ENCODE results near the gene CIITA.
"Not testable (repeated sequence)": the region's sequence is repeated elsewhere in the genome, so short reads cannot be mapped to it uniquely, and the experiment has no call there.

The CIITA gene

GRCh38 chr16:10964891-10965326 is 87.9 kb downstream of the CIITA start:
- no peak for DNase-seq

GRCh38 chr16:10965440-10966061 is 88.5 kb downstream of the CIITA start:
- no peak for DNase-seq

DNA sequence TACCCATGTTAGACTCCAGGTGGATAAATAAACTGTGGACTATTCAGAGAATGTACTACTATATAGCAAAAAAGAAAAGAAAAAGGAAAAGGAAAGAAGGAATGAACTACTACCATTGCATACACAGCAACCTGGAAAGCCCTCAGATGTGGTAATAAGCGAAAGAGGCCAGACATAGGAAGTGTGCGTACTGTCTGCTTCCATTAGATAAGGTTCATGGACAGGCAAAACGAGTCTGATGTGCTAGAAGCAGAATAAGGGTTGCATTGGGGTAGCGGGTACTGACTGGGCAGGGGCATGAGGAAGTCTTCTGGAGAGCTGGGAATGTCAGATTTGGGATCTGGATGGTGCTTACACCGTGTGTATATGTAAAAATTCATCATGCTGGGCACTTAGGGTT is 89.1 kb downstream of the CIITA start:
- no peak for DNase-seq

GRCh38 chr16:10966559-10966958 is 89.6 kb downstream of the CIITA start:
- DNase-seq: not testable (repeated sequence)

- DNase-seq: no peak
These were observed 91.0 kb downstream of the CIITA start for GRCh38 chr16:10967986-10968385.

DNA sequence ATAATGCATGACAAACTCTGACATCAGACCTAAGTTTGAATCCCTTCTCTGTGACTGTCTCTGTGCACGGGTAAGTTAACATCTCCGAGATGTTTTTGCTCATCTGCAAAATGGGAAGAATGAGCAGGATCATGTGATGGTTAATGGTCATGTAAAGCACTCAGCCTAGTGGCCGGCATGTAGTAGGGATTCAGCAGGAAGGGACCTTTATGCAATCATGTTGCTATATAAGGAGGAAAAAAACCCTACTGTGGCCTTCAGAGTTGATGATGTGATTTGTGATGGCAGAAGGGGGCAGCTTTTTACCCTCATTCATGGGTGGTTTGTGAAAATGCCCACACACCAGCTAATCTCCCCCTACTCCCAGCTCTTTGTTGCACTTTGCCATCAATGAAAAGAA is 91.5 kb downstream of the CIITA start:
- DNase-seq: no peak

DNA sequence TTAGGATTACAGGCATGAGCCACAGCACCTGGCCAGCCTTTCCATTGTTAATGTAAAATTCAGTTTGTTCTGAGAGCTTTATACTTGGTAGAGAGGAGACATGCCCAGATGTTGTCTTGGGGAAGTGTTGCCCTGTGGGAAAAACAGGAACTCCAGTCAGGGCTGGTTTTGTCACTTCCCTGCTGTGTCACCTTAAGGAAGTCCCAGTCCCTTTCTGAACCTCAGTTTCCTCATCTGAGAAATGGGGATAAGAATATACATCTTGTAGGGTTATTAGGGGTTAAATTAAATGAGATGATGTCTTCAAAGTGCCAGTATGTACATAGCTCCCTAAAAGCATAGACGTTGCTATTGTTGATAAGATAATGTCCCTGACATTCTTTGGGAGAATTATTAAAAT is 92.6 kb downstream of the CIITA start:
- DNase-seq: no peak

- no peak for DNase-seq
These were observed 93.1 kb downstream of the CIITA start for GRCh38 chr16:10970065-10970464.

- DNase-seq: peak; percentile 64
These were observed 94.6 kb downstream of the CIITA start for GRCh38 chr16:10971560-10971961.

GRCh38 chr16:10972108-10972818 is 95.3 kb downstream of the CIITA start:
- DNase-seq: no peak

DNA sequence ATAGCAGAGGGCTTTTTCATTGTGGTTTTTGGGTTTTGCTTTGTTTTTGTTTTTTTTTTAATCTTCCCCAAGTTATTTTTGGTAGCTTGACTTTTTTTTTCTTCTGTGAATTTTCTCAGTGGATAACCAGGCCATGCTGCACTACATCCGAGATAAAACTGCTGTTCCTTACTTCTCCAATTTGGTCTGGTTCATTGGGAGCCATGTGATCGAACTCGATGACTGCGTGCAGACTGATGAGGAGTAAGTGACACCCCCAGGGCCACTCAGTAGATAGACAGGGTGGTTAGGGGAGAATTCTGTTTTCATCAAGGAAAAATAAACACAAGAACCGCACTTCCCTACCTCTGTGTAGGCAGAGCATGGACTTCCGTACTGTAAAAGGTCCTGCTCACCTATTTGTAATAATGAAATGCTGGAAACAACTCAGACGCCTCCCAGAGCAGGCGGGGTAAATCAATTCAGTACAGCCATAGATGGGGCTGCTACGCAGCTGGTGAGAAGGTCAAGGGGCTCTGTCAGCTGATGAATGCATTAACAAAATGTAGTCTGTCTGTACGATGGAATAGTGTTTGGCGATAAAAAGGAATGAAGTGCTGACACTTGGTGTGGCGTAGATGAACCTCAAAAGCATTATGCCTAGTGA is 95.9 kb downstream of the CIITA start:
- no peak for DNase-seq

DNA sequence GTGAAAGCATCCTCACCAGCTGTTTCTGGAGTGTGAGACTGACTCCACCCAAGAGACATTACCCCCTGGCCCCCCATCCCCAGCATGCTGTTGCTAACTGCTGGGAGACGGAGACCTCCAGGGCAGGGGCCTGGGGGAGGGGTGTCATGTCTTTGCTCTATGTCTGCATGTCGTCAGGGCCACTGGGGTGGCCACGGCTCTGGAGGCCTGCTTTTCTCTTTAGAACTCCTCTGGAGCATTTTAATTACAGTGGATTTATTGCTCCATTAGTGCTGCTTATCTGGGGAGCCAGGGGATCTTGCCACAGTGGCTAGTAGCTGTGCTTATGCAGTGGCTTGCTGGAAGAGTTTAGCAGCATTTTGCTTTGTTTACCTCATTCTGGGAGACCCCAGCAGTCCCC is 99.6 kb downstream of the CIITA start:
- DNase-seq: no peak

DNA sequence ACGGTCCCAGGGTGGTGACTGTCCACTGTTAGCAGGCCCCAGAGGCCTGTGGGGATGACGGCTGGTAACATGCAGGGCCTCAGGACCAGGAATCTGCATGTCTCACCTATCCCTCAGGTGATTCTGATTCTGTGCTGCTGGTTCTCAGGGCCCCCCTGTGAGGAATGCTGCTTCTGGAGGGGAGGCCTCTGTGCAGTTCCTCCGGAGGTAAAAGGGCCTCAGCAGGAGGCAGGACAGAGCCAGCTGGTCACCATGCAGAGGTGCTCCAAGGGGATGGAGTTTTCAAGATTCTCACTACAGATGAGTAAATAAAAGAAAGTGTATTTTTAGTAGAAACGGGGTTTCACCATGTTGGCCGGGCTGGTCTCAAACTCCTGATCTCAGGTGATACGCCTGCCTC is 101.1 kb downstream of the CIITA start:
- DNase-seq: no peak

DNA sequence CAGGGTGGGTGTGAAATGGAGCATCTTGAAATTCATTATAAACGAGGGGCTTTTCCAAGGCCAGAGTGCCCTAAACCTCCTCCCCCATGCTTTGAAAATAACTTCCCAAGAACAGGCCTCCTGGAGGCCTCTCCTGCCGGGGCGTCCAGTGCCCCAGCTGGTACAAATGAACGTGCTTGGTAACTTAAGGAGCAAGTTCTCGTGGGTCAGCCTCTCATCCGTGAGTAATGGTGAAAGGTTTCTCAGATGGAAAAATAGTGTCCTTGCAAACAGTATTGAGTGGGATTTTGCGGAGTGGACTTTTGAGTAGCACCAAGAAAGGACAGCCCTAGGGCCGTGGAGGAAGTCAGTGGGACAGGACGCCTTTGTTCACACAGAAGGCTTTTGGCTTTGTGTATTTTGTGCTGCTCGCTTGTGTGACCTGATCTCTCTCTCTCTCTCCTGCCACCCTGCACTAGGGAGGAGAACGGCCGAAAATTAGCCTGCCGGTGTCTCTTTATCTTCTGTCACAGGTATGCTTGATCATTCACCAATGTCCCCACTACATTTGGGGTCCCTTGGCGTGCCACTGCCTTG is 102.0 kb downstream of the CIITA start:
- no peak for DNase-seq

DNA sequence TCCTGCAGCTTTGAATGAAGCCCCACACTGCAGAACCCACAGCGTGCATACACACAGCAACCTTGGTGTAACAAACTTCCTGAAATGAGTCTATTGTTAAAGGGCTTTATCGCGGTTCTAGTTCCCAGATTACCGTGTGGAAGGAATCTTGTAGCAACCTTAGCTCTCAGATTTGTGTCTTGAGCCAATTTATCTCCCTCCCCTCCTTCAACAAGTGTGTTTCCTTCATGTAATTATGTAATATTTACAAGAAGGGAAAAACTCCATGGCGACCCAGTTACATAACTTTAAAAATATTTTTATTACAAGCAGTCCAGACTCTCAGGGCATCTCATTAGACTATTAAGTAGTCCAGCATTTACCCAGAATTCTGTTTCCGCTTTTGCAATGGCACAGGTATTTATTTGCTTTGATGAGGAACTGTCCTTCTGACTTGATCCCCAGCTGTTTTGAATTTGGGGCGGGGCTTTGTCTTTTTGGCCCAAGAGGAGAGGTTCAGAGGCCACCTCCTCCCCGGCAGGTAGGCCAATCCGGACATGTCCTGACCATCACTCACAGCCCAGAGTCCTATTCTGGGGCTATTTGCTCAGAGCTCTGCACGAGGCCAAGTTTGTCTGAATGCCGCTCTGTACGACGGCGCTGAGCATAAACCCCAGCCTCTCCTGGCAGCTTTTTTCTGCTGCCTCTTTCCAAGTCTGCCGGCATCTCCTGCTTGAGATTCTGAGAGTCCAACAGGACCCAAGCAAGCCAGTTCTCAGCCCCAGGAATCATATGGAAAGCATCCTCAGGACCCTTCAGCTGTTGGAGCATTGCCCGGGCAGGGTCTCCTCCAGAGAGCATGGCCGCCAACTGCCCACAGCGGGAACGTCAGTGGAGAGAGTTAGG is 103.0 kb downstream of the CIITA start:
- DNase-seq: no peak

DNA sequence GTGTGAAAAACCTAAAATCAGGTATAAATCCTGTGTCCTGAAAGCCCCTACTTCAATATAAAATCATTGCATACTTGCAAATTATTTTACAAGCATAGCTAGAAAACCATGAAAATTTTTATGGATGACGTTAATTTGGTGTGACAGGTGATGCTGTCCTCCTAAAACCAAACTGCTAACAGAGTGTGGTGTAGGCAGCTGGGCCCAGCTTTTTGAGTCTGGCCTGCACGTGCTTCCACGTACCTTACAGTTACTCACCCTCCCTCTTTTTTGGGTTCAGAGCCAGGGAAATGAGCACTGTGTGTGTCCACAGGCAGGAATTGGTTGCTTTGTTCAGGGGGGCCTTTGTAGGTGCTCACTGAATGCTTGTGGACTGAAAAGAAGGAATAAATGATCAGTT is 103.8 kb downstream of the CIITA start:
- DNase-seq: no peak

DNA sequence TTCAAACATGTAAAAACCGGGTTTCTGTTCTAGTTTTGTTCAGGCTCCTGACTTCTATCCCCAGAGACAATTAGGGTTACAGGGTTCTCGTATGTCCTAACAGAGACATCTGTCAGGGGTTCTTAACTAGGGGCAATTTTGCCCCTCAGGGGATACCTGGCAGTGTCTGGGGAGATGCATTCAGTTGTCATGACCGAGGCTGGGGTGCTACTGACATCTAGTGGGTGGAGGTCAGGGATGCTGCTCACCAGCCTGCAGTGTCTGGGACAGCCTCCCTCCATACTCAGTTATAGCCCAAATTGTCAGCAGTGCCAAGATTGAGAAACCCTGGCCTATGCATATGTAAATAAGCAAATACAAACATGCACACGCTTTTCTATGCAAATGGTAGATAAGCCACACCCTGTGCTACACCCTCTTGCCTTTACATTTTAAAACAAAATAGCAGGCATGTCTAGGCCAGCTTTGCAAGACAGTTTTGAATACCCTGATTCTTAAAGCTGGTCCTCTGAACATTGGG is 104.8 kb downstream of the CIITA start:
- DNase-seq: no peak

DNA sequence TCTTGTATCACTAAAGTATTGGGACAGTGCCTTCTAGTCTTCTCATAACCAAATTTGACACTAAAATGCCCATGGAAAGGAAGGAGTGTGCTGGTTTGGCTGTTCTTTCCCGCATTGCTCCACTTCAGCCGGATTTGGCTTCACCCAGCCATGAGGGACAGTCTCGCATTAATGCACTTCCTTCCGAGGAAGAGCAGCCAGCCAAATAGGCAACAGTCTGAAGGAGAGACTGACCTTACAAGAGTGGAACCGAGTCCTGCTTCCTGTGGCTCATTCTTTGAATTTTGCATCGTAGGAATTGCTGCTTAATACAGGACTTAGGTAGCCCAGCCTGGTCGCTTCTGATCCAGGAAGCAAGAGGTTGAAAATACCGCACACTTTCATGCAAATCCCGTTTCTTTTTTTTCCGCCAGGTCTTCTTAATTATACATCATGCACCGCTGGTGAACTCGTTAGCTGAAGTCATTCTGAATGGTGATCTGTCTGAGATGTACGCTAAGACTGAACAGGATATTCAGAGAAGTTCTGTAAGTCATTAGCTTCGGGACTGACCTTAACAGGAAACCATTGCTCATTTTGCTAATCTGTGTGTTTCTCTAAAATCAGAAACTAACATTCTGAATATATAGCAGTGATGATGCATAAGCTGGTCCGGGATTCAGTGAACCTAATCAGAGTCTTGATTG is 105.6 kb downstream of the CIITA start:
- DNase-seq: no peak

DNA sequence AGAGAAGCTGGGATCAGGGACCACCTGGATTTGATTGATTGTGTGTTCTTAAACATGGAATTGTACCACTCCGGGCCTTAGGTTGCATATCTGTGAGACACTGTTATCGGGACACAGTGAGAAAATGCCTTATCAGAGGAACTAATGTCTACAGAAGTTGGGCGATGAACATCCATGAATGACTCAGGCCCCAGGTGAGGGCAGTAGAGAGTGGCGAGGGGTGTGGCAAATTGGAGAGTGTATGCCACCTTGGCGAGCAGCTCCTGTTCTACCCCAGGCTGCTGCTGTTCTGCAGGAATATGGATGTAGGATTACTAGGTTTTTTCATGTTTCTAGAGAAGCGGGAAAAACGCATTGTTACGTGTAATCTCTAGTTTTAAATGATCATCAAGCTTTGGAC is 106.2 kb downstream of the CIITA start:
- no peak for DNase-seq

DNA sequence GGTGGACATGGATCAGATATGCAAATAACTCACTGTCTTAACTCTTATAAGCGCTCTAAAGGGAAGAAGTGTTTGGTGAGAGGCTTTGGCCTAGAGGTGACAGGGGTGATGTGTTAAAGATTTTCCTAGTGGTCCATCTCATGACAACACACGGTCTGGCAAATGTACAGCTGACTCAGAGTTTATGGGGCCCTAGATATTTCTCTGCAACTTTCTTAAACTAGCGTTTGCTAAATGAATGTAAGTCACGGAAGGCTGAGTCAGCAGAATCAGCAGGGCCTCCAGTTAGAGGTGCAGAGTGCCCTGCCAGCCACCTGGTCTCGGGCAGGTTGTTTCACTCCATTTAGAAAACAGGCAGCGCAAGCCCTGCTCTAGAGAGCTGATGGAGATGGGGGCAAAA is 107.5 kb downstream of the CIITA start:
- DNase-seq: no peak

Measured in NCI-H1092 treated with DMSO at 0.1 percent for 48 hours (cell line).